A673 (cell line): ENCODE measurements around the gene GRN. TPM values are rescaled to one million over a fixed set of nuclear protein-coding genes. Genes with fewer than 3 reads are reported as not detected.

Experiments used
- BruUV-seq: library from RNA; stranded (reverse); fragments of 400-500 nt; replicated peaks from 2 replicates; lab custom pipeline; 2021; lab: Mats Ljungman, UMichigan
- CTCF ChIA-PET: fragments of 300-600 bp; sonication (Branson Sonifier 250); formaldehyde crosslinking; loops from one replicate; lab custom pipeline; 2022; ENCODE audit warnings: antibody characterized with exemption; lab: Charles Lee
- POLR2A ChIA-PET: fragments of 300-600 bp; sonication (Branson Sonifier 250); formaldehyde crosslinking; loops from one replicate; lab custom pipeline; 2022; ENCODE audit warnings: antibody characterized with exemption; ENCODE audit not compliant: low non-redundant PET; lab: Charles Lee
- DNase-seq: peaks from one replicate; pipeline ENCODE4 v3.0.0-alpha.2; 2015; ENCODE audit warnings: low spot score
- H3K27ac ChIP-seq: fragments of 200-600 bp; sonication (generic); 2 replicates; pipeline ENCODE4 v1.5.1; 2016; ENCODE audit warnings: mixed run types, low read depth, mild to moderate bottlenecking, mixed read lengths, antibody characterized with exemption, low read length; ENCODE audit not compliant: poor library complexity, severe bottlenecking
- H3K27me3 ChIP-seq: fragments of 200-600 bp; sonication (generic); replicated peaks from 2 replicates; pipeline ENCODE4 v1.6.1; 2017; ENCODE audit warnings: mixed run types, low read depth, mild to moderate bottlenecking, mixed read lengths, antibody characterized with exemption, low read length; ENCODE audit not compliant: insufficient read depth, poor library complexity
- H3K36me3 ChIP-seq: fragments of 200-600 bp; sonication (generic); 2 replicates; pipeline ENCODE4 v1.6.1; 2016; ENCODE audit warnings: mixed run types, mild to moderate bottlenecking, mixed read lengths, antibody characterized with exemption, low read length; ENCODE audit not compliant: insufficient read depth, poor library complexity, severe bottlenecking
- H3K4me1 ChIP-seq: fragments of 200-600 bp; sonication (generic); 2 replicates; pipeline ENCODE4 v1.6.1; 2017; ENCODE audit warnings: mixed run types, mild to moderate bottlenecking, mixed read lengths, antibody characterized with exemption, low read length; ENCODE audit not compliant: insufficient read depth, poor library complexity, severe bottlenecking
- H3K4me3 ChIP-seq: fragments of 200-600 bp; sonication (generic); 2 replicates; pipeline ENCODE4 v1.5.1; 2016; ENCODE audit warnings: low read depth, mixed run types, mild to moderate bottlenecking, mixed read lengths, low read length; ENCODE audit not compliant: poor library complexity, severe bottlenecking
- H3K9me3 ChIP-seq: fragments of 200-600 bp; sonication (generic); 2 replicates; pipeline ENCODE4 v1.6.1; 2016; ENCODE audit warnings: mixed run types, low read depth, mild to moderate bottlenecking, mixed read lengths, antibody characterized with exemption, low read length; ENCODE audit not compliant: poor library complexity, severe bottlenecking
- CTCF ChIP-seq: fragments of 300-800, 200-600 bp; sonication (generic); conservative IDR thresholded peaks from 2 replicates; pipeline ENCODE4 v1.5.1; 2017; ENCODE audit warnings: low read depth, mild to moderate bottlenecking, antibody characterized with exemption, low read length, moderate library complexity, mixed read lengths
- EZH2 ChIP-seq: fragments of 200-600 bp; sonication (generic); IDR thresholded peaks from 2 replicates; pipeline ENCODE4 v1.6.1; 2017; ENCODE audit warnings: borderline replicate concordance, low read depth, mild to moderate bottlenecking, mixed read lengths, antibody characterized with exemption, low read length; ENCODE audit not compliant: poor library complexity, severe bottlenecking
- intact Hi-C: fragments of 100-400 bp; cut with micrococcal nuclease; formaldehyde crosslinking; loops from one replicate; pipeline ENCODE4 v1.10.0; 2022; ENCODE audit not compliant: unreplicated experiment
- total RNA-seq: library from RNA; stranded (reverse); gene quantifications from 2 replicates; pipeline ENCODE4 v1.2.3, GENCODE V29; 2021

GRN gene
- total RNA-seq, 1 experiment from 2014 or later: 50.4 TPM

GRCh38 chr17:44314524-44314868 is 30.6 kb upstream of the GRN start:
- no peak for TF ChIP-seq EZH2
- no peak for TF ChIP-seq CTCF
- Histone ChIP-seq H3K9me3 (no peaks in the 10 kb centered on the region), H3K27ac (no peak overlapping the region), H3K4me3 (no peak overlapping the region), H3K4me1 (no peaks in the 10 kb centered on the region), H3K36me3 (no peaks in the 10 kb centered on the region), H3K27me3 (peaks cover 12% of the 10 kb centered on the region)
- intact Hi-C loops: no loop called here
- DNase-seq: no peak
- ChIA-PET POLR2A (no interaction called here), CTCF (no interaction called here)
- BruUV-seq: no TSS peak

- H3K27ac ChIP-seq: no peak overlapping the region
- no peaks in the 10 kb centered on the region for H3K9me3 ChIP-seq
- no TSS peak for BruUV-seq
- no peak for TF ChIP-seq EZH2
- TF ChIP-seq CTCF: no peak
- H3K4me3 ChIP-seq: no peak overlapping the region
- POLR2A ChIA-PET: no interaction called here
- CTCF ChIA-PET: no interaction called here
- H3K4me1 ChIP-seq: no peaks in the 10 kb centered on the region
- peaks cover 12% of the 10 kb centered on the region for H3K27me3 ChIP-seq
- DNase-seq: peak; percentile 7
- intact Hi-C loops: no loop called here
- H3K36me3 ChIP-seq: no peaks in the 10 kb centered on the region
Observed at GRCh38 chr17:44314869-44315661, 30.0 kb upstream of the GRN start.

DNA sequence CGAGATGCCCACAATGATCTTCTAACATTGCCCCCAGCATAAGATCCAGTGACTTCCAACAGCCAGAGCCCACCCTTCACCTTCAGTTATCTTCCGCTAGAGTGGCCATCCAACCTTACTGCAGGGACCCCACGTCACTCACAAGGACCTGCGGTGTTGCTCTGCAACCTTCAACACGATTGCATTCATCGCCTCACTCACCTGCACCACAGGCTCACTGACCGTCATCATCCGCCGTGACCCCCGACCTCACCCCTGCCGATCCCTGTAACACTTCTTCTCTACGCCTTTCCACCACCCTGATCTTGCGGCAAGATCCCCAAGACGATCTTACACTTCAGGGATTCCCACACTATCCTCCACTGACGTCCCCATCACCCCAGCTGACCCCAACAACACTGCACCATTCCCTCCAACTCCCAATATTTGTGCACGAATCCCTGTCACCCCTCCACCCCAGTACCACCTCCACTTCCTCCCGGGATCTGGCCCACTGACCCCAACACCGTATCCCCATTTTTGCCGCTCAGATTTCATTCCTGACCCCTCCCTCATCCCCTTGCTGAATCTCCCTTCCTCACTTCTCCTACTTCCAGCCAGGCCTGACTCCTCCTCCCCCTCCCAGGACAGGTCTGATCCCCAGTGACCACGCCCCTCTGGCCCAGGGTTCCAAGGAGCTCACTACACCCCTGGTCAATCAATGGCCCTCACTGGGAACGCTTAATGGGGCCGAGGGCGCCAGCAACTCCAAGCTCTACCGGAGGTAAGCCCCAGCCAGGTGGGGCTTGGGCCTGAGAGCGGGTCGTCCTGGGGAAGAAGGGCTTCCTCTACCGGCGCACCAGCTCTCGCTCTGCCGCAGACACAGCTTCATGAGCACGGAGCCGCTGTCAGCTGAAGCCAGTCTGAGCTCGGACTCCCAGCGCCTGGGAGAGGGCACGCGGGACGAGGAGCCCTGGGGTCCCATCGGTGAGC is 29.1 kb upstream of the GRN start:
- Histone ChIP-seq H3K36me3 (no peaks in the 10 kb centered on the region), H3K27me3 (peaks cover 12% of the 10 kb centered on the region), H3K9me3 (no peaks in the 10 kb centered on the region), H3K4me3 (no peak overlapping the region), H3K27ac (no peak overlapping the region), H3K4me1 (no peaks in the 10 kb centered on the region)
- ChIA-PET CTCF (no interaction called here), POLR2A (no interaction called here)
- no peak for DNase-seq
- intact Hi-C loops: no loop called here
- TF ChIP-seq EZH2 (no peak), CTCF (no peak)
- BruUV-seq: no TSS peak
